Retinal pigment epithelial cell (primary cell): ENCODE results near the gene ZNF485.

Source experiments
- DNase-seq: peaks from one replicate; pipeline ENCODE4 v3.0.0-alpha.2; 2010; ENCODE audit warnings: low read depth
- H3K4me3 ChIP-seq: 2 replicates; pipeline ENCODE4 v1.5.1; 2011; ENCODE audit warnings: mild to moderate bottlenecking, low read length, control low read depth, moderate library complexity
- CTCF ChIP-seq: conservative IDR thresholded peaks from 2 replicates; pipeline ENCODE4 v1.5.1; 2011; ENCODE audit warnings: low read depth, low read length, control low read depth, inconsistent platforms

The ZNF485 gene

GRCh38 chr10:43667317-43667731 is 61.1 kb downstream of the ZNF485 start:
- H3K4me3 ChIP-seq, result peak overlapping the region; percentile 7
- no peak for DNase-seq
- TF ChIP-seq CTCF, result peak; percentile 52
